GM10248 (cell line): ENCODE results near the gene GSTO2.
A peak's percentile ranks its signal among the peaks of the same experiment; 100 is the strongest.

Experiments used
- CTCF ChIA-PET: fragments of 300-600 bp; sonication (Branson Sonifier 250); formaldehyde crosslinking; extraction: SDS; loops from one replicate; lab custom pipeline; 2021; ENCODE audit warnings: antibody characterized with exemption; lab: Yijun Ruan, JAX
- POLR2A ChIA-PET: fragments of 350-650 bp; sonication (Branson Sonifier 250); formaldehyde crosslinking; extraction: SDS; loops from one replicate; lab custom pipeline; 2020; ENCODE audit warnings: antibody characterized with exemption; lab: Yijun Ruan, JAX
- DNase-seq: peaks from one replicate; pipeline ENCODE4 v3.0.0; 2012; ENCODE audit errors: extremely low spot score
- CTCF ChIP-seq: IDR thresholded peaks from 2 replicates; pipeline ENCODE4 v1.5.1; 2012; ENCODE audit warnings: mild to moderate bottlenecking, low read depth; ENCODE audit errors: extremely low read depth, missing control alignments, control extremely low read depth

Gene GSTO2

DNA sequence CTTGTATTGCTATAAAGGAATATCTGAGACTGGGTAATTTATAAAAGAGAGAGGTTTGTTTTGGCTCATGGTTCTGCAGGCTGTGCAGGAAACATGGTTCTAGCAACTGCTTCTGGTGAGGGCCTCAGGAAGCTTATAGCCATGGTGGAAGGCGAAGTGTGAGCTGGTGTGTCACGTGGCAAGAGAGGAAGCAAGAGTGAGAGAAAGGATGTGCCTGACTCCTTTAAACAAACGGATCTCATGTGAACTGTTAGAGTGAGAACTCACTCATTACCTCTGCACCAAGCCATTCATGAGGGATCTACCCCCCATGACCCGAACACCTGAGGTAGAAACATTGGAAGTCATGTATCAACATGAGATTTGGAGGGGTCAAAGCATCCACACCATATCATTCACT is 77.0 kb downstream of the GSTO2 start:
- POLR2A ChIA-PET: no interaction called here
- TF ChIP-seq CTCF: no peak
- CTCF ChIA-PET: interaction anchor here (8.1 to 10.4 kb wide), 2 partner anchors 39 to 53 kb away, joined by 180 to 240 read pairs; no protein-coding TSS in a partner anchor
- no peak for DNase-seq

DNA sequence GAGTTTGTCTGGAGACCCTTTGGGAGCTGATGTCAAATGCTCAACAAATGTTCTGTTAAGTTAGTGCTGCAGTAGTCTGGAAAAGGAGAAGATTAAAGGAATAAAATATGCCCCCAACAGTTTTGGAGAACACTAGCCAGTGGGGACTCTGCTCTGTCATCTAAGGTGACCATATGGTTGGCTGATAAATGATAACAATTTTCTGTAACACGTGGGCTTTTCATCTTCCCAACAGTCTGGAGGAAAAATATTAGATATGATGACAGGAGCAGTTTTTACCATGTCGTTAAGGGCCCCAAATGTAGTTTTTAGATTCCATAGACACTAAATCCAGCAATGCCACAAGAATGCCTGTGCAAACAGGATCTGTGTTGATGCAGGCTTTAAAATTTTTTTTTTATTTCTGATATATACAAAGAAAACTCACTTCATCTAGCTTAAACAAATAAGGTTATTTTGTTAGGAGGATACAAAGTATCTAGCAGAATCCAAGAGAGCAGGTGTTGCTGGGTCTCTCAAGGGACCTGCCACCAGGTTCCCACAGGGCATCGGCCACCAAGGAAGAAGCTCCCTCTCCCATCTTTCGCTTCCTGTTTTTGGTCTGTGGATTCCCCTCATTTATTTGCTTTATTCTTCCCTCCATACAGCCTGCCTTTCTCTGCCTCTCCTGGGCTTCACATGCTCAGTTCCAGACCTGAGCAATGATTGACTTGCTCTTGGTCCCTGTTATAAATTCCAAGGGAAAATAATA is 78.5 kb downstream of the GSTO2 start:
- POLR2A ChIA-PET: no interaction called here
- no peak for DNase-seq
- no peak for TF ChIP-seq CTCF
- CTCF ChIA-PET: interaction anchor here (0.7 to 10.4 kb wide), 5 partner anchors 9 to 68 kb away, joined by 3 to 240 read pairs (median 3); partner anchors contain the start of gene ITPRIP

GRCh38 chr10:104348601-104349000 is 79.6 kb downstream of the GSTO2 start:
- no peak for TF ChIP-seq CTCF
- ChIA-PET CTCF (interaction anchor here (1.4 to 10.4 kb wide), 5 partner anchors 12 to 75 kb away, joined by 7 to 240 read pairs (median 73); partner anchors contain the start of gene ITPRIP), POLR2A (no interaction called here)

GRCh38 chr10:104349623-104350126 is 80.7 kb downstream of the GSTO2 start:
- peak; percentile 37 for DNase-seq
- POLR2A ChIA-PET: interaction anchor here (0.9 kb wide), 1 partner anchor 12 kb away, joined by 3 read pairs; no protein-coding TSS in a partner anchor
- CTCF ChIA-PET: interaction anchor here (0.8 to 10.4 kb wide), 13 partner anchors 7 to 76 kb away, joined by 3 to 240 read pairs (median 10); partner anchors contain the start of gene ITPRIP
- no peak for TF ChIP-seq CTCF

More at GRCh38 chr10:104348601-104349000, 79.6 kb downstream of the GSTO2 start:
- DNase-seq: no peak

- ChIA-PET CTCF (interaction anchor here (0.7 to 10.4 kb wide), 21 partner anchors 8 to 230 kb away, joined by 3 to 240 read pairs (median 6); partner anchors contain the start of gene ITPRIP), POLR2A (no interaction called here)
- peak; percentile 43 for DNase-seq
- TF ChIP-seq CTCF: peak; percentile 63
Measured at GRCh38 chr10:104350127-104350635, 81.2 kb downstream of the GSTO2 start.

GRCh38 chr10:104351061-104351702 is 82.2 kb downstream of the GSTO2 start:
- no peak for DNase-seq
- CTCF ChIA-PET: interaction anchor here (0.7 to 10.4 kb wide), 24 partner anchors 9 to 229 kb away, joined by 3 to 240 read pairs (median 5); partner anchors contain the start of genes GSTO1 and ITPRIP
- TF ChIP-seq CTCF: no peak
- POLR2A ChIA-PET: no interaction called here
